Measurements from ENCODE around the gene SBNO2.

SBNO2 gene

DNA sequence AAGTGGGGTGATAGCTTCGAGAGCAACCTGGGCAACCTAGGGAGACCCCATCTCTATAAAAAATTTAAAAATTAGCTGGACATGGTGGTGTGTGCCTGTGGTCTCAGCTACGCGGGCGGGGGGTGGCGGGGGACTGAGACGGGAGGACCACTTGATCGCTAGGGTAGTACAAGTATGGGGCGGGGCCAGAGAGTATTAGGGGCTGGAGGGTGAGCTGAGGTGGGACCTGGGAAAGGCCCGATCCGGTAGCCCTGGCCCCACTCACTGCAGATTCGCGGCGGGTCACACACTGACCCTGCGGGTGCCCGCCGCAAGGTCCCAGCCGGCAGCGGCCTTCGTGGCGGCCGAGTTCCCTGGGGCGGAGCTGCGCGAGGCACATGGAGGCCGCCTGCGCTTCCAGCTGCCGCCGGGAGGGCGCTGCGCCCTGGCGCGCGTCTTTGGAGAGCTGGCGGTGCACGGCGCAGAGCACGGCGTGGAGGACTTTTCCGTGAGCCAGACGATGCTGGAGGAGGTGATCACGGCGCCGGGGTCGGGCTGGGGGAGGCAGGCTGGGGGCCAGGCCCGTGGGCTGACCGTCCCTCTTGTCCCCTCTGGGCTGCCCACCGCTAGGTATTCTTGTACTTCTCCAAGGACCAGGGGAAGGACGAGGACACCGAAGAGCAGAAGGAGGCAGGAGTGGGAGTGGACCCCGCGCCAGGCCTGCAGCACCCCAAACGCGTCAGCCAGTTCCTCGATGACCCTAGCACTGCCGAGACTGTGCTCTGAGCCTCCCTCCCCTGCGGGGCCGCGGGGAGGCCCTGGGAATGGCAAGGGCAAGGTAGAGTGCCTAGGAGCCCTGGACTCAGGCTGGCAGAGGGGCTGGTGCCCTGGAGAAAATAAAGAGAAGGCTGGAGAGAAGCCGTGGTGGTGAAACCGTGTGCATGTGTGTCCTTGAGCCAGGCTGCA lies 109.1 kb downstream of the SBNO2 start:
- H3K4me3 ChIP-seq (ENCODE audit: low read depth, low read length) = no peak overlapping the region
- TF ChIP-seq, protein P1, sequence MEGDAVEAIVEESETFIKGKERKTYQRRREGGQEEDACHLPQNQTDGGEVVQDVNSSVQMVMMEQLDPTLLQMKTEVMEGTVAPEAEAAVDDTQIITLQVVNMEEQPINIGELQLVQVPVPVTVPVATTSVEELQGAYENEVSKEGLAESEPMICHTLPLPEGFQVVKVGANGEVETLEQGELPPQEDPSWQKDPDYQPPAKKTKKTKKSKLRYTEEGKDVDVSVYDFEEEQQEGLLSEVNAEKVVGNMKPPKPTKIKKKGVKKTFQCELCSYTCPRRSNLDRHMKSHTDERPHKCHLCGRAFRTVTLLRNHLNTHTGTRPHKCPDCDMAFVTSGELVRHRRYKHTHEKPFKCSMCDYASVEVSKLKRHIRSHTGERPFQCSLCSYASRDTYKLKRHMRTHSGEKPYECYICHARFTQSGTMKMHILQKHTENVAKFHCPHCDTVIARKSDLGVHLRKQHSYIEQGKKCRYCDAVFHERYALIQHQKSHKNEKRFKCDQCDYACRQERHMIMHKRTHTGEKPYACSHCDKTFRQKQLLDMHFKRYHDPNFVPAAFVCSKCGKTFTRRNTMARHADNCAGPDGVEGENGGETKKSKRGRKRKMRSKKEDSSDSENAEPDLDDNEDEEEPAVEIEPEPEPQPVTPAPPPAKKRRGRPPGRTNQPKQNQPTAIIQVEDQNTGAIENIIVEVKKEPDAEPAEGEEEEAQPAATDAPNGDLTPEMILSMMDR (IDR thresholded peaks at IDR 0.05; ENCODE audit: control insufficient read depth, extremely low read depth, insufficient read depth) = peak; percentile 32
- no peak for DNase-seq (ENCODE audit: low read depth)

DNA sequence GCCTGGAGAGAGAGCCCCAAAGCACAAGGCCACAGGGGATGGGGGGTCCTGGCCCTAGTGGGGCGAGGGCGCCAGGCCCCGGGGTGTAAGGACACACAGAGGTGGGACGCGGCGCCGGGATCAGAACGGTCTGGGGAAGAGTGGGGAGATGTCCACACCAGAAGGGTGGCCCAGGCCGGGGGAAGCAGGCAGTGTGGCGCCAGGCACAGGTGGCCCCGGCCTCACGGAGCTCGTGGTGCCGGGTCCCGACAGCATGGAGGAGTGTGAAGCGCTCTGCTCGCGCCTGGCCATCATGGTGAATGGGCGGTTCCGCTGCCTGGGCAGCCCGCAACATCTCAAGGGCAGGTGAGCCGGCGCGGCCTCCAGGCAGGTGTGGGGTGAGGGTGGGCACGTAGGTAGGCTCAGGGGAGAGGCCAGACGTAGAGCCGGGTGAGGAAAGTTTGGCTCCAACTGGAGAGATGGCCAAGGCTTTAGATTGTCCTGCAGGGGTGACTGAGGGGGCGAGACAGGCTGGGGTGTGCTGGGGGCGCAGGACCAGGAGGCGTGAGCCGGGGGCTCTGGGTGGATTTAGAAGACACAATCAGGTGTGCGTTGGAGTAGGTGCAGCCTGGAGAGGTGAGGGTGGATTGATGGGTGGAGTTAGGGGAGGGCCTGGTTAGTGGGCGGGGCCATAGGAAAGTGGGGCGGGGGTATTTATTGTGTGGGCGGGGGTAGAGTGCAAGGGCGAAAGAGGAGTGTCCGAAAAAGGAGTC lies 110.0 kb downstream of the SBNO2 start:
- no peak for DNase-seq (ENCODE audit: low read depth)
- H3K4me3 ChIP-seq (ENCODE audit: low read depth, low read length) = no peak overlapping the region
- TF ChIP-seq, protein P1 (IDR thresholded peaks at IDR 0.05; ENCODE audit: control insufficient read depth, extremely low read depth, insufficient read depth) = no peak

GRCh38 chr19:1063030-1063908 lies 110.8 kb downstream of the SBNO2 start:
- TF ChIP-seq, protein P1 (IDR thresholded peaks at IDR 0.05; ENCODE audit: control insufficient read depth, extremely low read depth, insufficient read depth) = no peak
- DNase-seq (ENCODE audit: low read depth) = no peak
- H3K4me3 ChIP-seq (ENCODE audit: low read depth, low read length) = no peak overlapping the region

DNA sequence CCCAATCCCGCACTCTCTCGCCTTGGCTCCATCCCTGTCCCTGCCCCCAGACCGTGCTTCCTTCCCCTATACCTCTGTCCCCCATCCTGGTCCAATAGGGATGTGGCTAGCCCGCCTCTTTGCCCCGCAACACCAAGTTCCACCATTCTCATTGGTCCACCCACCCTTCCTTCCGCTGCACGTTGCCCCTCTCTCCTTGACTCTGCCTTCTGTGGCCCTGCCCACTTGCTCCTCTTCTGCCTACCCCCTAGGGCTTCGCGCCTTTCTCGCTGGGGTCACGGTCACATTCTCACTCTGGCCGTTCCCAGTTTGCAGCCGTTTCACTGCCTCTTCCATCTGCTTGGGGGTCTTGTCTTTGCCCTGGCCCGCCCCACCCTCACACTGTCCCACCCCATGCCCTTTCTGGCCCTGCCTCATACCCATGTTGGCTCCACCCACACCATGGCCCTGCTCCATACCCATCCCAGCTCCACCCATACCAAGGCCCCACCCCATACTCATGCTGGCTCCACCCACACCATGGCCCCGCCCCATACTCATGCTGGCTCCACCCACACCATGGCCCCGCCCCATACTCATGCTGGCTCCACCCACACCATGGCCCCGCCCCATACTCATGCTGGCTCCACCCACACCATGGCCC lies 111.6 kb downstream of the SBNO2 start:
- no peak for DNase-seq (ENCODE audit: low read depth)
- H3K4me3 ChIP-seq (ENCODE audit: low read depth, low read length) = no peak overlapping the region
- TF ChIP-seq, protein P1 (IDR thresholded peaks at IDR 0.05; ENCODE audit: control insufficient read depth, extremely low read depth, insufficient read depth) = no peak

- H3K4me3 ChIP-seq (ENCODE audit: low read depth, low read length) = no peak overlapping the region
- no peak for DNase-seq (ENCODE audit: low read depth)
- TF ChIP-seq, protein P1 (IDR thresholded peaks at IDR 0.05; ENCODE audit: control insufficient read depth, extremely low read depth, insufficient read depth) = no peak
Observed at GRCh38 chr19:1061987-1062386, 112.1 kb downstream of the SBNO2 start.

DNA sequence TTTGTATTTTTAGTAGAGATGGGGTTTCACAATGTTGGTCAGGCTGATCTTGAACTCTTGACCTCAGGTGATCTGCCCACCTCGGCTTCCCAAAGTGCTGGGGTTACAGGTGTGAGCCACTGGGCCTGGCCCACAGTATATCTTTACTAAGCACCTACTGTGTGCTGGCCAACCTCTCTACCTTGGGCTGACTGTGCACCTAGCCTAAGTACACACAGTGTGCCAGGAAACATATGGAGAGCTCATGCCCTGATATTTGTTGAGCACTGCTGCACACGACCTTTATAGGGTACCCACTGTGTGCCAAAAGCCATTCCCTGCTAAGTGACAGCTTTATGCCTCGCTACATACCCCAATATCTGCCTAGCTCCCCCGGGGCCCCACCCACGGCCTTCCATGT lies 113.4 kb downstream of the SBNO2 start:
- no peak overlapping the region for H3K4me3 ChIP-seq (ENCODE audit: low read depth, low read length)
- TF ChIP-seq, protein P1 (IDR thresholded peaks at IDR 0.05; ENCODE audit: control insufficient read depth, extremely low read depth, insufficient read depth) = no peak
- DNase-seq (ENCODE audit: low read depth) = no peak

All from LNCaP clone FGC (cell line).